ENCODE measurements around the gene PDZD2.
"Not testable (repeated sequence)": the region's sequence is repeated elsewhere in the genome, so short reads cannot be mapped to it uniquely, and the experiment has no call there.

PDZD2 gene

DNA sequence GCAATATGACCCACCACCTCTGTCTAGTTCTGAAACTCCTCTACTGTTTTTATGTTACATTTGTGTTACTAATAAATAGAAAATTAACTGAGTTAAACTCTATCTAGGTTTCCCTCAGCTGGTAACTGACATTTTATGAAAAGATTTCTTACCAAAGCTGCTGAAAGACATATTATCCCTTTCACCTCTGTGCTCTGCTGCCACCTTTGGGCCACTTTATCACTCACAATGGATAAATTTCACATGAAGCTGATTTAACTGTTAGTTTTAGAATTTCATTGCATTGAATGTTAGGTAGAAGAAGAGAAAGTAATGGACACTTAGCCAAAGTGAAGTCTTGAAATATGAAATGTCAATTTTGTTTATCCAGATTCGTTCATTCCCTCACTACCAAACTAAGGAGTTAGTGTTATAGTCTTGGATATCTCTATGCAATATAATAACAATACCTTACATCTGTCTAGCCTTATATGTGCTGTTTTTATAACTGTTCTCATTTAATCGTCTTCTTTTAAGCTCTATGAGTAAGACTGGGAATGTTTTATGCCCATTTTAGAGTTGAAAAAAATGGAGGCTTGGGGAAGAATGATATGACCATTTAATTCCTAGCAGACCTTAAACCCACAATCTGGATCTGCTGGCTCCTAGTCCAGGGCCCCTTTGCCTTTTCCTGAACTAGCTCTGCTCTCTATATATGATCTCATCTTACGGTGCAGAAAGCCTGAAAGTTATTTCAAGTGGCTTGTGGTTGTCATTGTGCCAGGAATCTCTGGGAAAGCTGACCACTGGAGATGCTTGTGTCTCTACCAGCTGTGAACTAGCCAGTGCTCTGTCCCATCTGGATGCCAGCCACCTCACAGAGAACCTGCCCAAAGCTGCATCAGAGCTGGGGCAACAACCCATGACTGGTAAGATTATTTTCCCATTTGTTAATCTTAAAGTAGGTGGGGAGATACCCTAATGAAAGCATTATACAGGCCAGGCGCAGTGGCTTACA, 438.1 kb downstream of the PDZD2 start:
- DNase-seq (ENCODE audit: low spot score) = peak; percentile 48

GRCh38 chr5:32078855-32079254, 439.9 kb downstream of the PDZD2 start:
- not testable (repeated sequence) for DNase-seq (ENCODE audit: low spot score)

DNA sequence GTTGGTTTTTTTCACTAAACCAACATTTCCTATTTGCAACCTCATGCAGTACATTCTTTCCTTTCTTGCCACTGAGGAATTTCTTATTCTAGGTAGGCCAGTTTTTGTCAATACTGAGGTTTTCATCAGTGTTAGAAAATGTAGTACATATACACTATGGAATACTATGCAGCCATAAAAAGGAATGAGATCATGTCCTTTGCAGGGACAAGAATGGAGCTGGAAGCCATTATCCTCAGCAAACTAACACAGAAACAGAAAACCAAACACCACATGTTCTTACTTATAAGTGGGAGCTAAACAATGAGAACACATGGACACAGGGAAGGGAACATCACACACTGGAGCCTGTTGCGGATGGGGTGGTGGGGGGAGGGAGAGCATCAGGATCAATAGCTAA, 441.6 kb downstream of the PDZD2 start:
- not testable (repeated sequence) for DNase-seq (ENCODE audit: low spot score)

GRCh38 chr5:32082701-32083100, 443.8 kb downstream of the PDZD2 start:
- no peak for DNase-seq (ENCODE audit: low spot score)

GRCh38 chr5:32083981-32084430, 445.1 kb downstream of the PDZD2 start:
- no peak for DNase-seq (ENCODE audit: low spot score)

GRCh38 chr5:32087086-32088082, 448.5 kb downstream of the PDZD2 start:
- no peak for DNase-seq (ENCODE audit: low spot score)

DNA sequence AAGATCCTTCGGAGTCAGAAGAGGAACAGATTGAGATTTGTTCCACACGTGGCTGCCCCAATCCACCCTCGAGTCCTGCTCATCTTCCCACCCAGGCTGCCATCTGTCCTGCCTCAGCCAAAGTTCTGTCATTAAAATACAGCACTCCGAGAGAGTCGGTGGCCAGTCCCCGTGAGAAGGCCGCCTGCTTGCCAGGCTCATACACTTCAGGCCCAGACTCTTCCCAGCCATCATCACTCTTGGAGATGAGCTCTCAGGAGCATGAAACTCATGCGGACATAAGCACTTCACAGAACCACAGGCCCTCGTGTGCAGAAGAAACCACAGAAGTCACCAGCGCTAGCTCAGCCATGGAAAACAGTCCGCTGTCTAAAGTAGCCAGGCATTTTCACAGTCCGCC, 449.3 kb downstream of the PDZD2 start:
- no peak for DNase-seq (ENCODE audit: low spot score)

- DNase-seq (ENCODE audit: low spot score) = no peak
These were observed 450.4 kb downstream of the PDZD2 start for GRCh38 chr5:32089146-32090000.

GRCh38 chr5:32090026-32090754, 451.3 kb downstream of the PDZD2 start:
- no peak for DNase-seq (ENCODE audit: low spot score)

- DNase-seq (ENCODE audit: low spot score) = no peak
These were observed 451.8 kb downstream of the PDZD2 start for GRCh38 chr5:32090755-32091128.

- DNase-seq (ENCODE audit: low spot score) = peak; percentile 77
These were observed 454.2 kb downstream of the PDZD2 start for GRCh38 chr5:32092938-32093812.

DNA sequence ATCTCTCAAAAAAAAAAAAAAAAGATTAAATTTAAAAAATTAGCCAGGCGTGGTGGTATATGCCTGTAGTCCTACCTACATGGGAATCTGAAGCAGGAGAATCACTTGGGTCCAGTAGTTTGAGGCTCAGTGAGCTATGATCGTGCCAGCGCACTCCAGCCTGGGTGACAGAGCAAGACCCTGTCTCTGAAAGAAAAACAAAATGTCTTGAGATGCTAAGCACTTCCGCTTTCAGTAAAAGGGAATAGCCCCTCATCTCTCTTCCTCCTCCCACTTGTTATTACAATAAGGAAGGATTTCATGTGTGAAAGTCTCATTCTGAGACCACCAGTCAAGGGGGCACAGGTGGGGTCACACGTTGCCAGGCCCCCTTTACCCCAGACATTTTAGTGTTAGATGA, 455.8 kb downstream of the PDZD2 start:
- DNase-seq (ENCODE audit: low spot score) = no peak

- DNase-seq (ENCODE audit: low spot score) = no peak
These were observed 456.3 kb downstream of the PDZD2 start for GRCh38 chr5:32095261-32095671.

GRCh38 chr5:32096891-32097595, 458.1 kb downstream of the PDZD2 start:
- no peak for DNase-seq (ENCODE audit: low spot score)

DNA sequence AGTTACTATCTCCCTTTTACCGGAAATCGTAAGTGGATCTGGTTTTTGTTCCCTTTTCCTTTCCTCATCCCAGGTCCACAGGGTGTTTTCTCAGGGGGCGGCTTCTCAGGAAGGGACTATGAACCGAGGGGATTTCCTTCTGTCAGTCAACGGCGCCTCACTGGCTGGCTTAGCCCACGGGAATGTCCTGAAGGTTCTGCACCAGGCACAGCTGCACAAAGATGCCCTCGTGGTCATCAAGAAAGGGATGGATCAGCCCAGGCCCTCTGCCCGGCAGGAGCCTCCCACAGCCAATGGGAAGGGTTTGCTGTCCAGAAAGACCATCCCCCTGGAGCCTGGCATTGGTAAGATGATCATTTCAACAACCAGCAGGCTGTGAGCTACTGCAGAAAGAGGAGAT, 459.4 kb downstream of the PDZD2 start:
- DNase-seq (ENCODE audit: low spot score) = no peak

DNA sequence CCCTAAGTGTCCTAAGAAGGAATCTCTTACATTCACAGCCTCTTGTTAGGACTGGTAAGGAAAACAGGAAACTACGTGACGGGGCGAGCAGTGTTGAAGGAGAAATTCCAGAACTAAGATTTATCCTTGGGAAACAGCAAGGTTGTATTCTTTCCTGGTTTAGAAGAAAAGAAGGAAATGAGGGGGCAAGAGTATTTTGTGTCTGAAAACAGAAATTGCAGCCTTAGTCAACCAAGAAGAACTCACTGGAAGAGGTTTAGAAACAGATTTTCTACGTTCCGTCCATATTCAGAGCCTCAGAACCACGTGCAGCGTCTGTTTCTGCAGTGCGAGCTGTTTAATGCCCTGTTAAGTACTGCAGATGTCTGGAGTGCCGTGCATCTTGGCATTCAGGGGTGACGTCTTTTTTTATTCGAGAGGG, 460.0 kb downstream of the PDZD2 start:
- DNase-seq (ENCODE audit: low spot score) = no peak

- DNase-seq (ENCODE audit: low spot score) = no peak
These were observed 460.6 kb downstream of the PDZD2 start for GRCh38 chr5:32099486-32100035.

- no peak for DNase-seq (ENCODE audit: low spot score)
These were observed 461.3 kb downstream of the PDZD2 start for GRCh38 chr5:32100230-32100629.

Data from activated CD4-positive, alpha-beta T cell treated with anti-CD3 and anti-CD28 coated beads, Interleukin-2, Interleukin-4, amounts not matched to agents 100 ng/mL and 50 ng/mL, durations not matched to agents 16 hours and 8 hours (primary cell).